ENCODE results near the gene KIF13A.
"Not testable (repeated sequence)": the region's sequence is repeated elsewhere in the genome, so short reads cannot be mapped to it uniquely, and the experiment has no call there.

KIF13A gene

DNA sequence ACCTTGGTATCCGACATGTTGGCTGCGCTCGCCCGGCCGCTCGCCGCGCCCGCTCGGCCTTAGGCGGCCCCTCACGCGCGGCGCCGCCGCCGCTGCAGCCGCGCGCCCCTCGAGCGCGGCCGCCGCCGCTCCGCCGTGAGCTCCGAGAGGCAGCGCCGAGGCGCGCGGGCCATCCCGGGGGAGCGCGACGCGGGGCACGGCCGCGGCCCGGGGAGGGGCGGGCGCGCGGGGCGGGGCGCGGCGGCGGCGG lies at the start of gene KIF13A:
Gene KIF13A (minus strand): TSS at position 189 of the 250 bp plus-strand sequence. CDS start 172 bp downstream, at position 17.
- DNase-seq (ENCODE audit: low read depth): no peak

DNA sequence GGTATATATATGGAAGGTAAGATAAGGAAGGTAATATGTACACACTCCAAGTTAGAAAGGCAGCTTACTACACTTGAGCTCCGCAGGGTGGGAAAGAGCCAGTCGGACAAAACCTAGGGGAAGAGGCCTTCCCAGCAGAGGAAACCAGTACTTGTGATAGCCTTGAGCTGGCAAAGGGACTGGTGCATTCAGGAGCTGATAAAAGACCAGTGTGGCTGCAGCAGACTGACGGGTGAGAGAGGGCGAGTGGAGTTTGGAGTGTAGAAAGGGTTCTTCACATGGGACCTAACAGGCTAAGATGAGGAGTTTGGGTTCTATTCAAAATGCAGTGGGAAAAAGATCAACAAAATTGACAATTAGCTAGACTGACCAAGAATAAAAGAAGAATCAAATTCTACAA lies 49.3 kb upstream of the KIF13A start:
- no peak for DNase-seq (ENCODE audit: low read depth)

DNA sequence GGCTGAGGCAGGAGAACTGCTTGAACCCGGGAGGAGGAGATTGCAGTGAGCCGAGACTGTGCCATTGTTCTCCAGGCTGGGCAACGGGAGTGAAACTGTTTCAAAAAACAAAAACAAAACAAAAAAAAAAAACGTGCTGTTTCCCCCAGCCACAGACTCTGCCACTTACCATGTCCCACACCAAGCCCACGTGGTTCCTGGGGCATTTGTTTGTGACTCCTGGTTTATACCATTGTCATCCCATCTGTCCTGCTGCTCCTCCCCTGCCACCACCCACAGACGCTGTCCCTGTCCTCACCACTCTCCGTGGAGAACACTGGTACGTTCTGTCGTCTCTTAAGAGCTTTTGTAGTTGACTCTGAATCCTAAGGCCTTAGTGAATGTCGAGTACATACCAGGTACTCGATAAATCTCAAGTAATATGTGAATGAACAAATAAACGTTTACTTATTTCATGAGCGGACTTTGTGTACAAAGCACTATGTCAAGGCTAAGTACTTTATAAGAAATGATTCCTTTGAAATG lies 48.0 kb upstream of the KIF13A start:
- DNase-seq (ENCODE audit: low read depth): no peak

DNA sequence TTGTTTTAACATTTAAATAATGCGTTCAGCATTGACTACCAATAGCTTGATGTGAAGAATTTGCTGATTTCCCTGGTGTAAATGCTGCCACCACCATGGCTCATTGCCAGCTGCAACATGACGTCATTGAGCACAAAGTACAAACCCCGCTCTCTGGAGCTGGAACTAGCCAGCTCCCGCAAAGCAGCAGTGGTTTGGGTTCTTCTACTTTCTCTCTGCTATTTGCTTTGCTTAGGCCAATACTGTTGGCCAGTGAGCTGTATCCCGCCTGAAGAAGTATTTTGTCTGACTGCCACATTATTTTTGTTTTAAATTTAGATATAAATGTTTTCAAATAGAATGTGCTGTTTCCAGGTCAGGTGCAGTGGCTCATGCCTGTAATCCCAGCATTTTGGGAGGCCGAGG lies 47.4 kb upstream of the KIF13A start:
- DNase-seq (ENCODE audit: low read depth): no peak

DNA sequence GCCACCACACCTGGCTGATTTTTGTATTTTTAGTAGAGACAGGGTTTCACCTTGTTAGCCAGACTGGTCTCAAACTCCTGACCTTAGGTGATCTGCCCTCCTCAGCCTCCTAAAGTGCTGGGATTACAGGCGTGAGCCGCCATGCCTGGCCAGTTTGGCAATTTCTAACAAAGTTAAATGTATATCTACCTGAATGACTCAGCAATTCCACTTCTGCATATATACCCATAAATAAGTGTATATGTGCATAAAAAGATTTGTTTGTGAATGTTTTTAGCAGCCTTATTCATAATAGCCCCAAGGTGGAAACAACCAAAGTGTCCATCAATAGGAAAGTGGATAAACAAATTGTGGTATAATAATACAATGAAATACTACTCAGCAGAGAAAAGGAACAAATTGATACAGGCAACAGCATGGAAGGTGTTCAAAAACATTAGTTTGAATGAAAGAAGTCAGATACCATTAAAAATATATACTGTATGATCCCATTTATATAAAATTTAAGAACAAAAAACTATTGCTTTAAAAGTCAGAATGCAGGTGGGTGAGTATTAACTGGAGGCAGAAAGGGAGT lies 44.3 kb upstream of the KIF13A start:
- DNase-seq (ENCODE audit: low read depth): no peak

DNA sequence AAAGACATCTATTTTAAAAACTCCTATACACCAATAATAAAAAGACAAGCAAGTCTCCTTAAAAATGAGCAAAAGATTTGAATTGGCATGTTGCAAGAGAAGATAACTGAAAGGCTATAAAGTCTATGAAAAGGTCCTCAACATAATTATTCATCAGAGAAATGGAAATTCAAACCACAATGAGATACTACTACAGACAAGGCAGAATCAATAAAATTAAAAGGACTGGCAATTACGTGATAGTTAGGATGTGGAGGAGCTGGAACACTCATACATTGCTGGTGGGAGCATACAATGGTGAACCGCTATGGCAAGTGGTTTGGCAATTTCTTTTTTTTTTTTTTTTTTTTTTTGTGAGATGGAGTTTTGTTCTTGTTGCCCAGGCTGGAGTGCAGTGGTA lies 43.8 kb upstream of the KIF13A start:
- no peak for DNase-seq (ENCODE audit: low read depth)

DNA sequence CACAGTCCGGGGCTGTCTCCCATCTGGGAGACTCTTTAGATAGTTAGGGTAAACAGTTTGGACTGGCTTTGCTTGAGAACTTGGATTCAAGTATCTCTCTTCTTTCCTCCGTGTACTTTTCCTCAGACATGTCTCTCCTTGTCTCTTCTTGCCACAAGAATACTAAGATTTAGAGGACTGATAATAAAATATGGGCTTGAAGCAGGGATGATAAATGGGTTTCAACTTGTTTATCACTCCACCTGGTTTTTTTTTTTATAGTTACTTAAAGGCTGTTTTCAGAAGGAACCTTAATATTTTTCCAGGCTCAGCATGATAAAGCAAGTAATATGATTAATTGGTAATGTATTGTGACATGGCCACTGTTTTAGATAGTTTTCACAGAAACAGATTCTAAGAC lies 40.9 kb upstream of the KIF13A start:
- DNase-seq (ENCODE audit: low read depth): no peak

DNA sequence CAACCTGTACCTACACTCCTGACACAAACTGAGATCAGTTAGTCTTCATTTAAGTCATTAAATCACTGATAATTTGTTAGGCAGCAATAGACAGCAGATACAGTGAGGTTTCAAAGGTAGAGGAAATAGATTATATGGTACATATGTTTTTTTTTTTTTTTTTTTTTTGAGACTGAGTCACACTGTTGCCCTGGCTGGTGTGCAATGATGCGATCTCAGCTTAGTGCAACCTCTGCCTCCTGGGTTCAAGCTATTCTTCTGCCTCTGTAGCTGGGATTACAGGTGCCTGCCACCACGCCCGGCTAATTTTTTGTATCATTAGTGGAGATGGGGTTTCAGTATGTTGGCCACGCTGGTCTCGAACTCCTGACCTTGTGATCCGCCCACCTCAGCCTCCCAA lies 38.2 kb upstream of the KIF13A start:
- no peak for DNase-seq (ENCODE audit: low read depth)

DNA sequence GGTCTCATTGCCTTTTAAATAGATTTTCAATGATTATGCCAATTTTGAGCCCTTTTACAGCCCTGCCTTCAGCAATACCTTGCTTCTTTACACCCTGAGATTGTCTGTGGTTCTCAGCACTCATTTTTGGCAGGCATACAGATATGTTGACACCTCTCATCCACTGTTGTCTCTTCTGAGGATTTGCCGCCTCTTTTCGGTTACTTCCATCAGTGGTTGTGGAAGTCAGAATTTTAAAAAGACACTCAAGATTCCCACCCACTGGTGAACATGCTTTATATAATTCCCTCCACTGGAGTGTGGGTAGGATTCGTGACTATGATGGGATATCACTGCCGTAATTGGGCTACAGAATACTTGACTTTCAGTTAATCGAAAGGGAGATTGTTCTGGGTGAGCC lies 37.4 kb upstream of the KIF13A start:
- DNase-seq (ENCODE audit: low read depth): no peak

DNA sequence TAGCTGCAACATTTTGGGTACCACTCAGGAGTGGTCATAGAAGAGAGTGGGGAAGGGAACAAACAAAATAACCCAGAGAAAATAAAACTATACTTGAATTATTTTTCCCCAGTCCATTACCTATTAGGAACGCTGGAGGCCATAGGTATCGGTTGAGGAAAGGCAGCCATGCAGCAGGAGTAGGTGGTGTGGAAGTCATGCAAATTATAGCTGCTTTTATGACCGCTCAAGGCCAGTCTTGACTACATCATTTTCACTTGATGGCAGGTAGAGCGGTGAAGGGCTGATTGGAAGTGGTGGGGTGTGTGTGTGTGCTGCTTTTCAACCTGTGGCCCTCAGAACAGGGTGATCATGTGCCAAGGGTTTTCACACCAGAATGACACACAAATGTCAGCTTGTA lies 36.5 kb upstream of the KIF13A start:
- DNase-seq (ENCODE audit: low read depth): no peak

DNA sequence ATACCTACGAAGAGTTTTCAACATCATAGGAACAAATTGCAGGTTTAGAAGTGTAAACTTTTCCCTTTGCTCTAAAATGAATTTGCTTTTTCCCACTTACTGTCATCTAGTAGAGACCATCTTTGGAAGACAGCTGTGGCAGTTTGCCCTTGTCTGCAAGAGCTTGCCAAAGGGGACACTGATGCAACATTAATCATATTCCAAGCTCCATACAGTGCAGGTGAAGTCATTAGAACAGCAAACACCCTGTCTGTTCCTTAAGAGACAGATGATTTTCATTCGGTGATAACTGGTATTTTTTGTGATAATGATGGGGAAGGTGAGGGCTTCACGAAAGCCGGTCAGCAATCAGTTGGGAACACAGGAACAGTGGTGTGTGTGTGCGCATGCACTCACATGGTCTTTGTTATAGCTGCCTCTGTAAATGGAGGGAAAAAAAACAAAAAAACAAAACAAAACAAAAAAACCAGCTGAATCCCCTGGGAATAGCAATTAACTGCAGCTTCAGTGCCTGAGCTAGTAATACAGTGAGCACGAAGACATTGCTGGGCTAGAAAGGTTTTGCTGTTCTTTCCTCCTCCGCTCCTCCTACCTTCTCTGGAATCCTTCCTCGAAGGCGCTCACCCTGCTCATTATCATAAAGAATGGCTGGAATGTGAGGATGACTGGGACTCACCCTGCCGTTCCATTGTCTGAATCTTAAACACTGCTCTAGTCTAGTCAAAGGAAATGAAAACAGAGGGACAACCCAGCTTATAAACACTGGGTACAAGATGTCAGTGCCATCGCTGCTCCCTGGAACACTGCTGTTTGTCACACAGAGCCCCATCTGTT lies 35.2 kb upstream of the KIF13A start:
- DNase-seq (ENCODE audit: low read depth): no peak

DNA sequence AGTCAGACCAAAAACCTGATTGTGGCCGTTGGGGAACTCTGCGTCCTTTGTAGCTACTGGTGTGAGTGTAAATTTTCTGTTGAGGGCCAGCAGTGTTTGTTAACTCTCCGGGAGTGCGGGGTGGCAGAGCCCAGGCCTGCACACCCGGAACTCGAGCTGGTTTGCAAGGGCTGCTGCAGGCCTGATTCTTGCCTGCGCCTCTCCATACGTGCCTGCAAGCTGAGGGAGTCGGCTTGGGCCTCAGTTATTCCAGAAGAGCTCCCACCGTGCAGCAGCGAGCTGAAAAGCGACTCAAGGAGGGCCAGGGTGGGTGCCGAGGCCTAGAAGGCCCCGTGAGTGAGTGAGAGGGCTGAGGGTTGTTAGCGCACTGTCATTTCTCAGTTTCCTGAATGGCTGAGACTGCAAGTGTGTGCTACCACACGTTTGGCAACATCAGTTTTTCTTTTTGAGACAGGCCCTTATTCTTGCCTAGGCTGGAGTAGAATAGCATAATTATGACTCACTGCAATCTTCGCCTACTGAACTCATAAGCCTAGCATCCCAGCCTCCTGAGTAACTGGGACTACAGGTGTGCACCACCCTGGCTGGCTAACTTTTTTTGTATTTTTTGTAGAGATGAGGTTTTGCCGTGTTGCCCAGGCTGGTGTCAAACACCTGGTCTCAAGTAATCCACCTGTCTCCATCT lies 33.9 kb upstream of the KIF13A start:
- DNase-seq (ENCODE audit: low read depth): no peak

DNA sequence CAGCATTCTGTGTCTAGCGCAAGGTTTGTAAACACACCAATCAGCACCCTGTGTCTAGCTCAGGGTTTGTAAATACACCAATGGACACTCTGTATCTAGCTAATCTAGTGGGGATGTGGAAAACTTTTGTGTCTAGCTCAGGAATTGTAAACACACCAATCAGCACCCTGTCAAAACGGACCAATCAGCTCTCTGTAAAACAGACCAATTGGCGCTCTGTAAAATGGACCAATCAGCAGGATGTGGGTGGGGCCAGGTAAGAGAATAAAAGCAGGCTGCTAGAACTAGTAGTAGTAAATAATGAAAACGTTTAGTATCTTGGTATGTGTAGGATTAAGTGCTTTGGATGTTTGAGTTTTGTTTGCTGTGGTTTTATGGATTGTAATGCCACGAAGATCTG lies 33.1 kb upstream of the KIF13A start:
- DNase-seq (ENCODE audit: low read depth): not testable (repeated sequence)

DNA sequence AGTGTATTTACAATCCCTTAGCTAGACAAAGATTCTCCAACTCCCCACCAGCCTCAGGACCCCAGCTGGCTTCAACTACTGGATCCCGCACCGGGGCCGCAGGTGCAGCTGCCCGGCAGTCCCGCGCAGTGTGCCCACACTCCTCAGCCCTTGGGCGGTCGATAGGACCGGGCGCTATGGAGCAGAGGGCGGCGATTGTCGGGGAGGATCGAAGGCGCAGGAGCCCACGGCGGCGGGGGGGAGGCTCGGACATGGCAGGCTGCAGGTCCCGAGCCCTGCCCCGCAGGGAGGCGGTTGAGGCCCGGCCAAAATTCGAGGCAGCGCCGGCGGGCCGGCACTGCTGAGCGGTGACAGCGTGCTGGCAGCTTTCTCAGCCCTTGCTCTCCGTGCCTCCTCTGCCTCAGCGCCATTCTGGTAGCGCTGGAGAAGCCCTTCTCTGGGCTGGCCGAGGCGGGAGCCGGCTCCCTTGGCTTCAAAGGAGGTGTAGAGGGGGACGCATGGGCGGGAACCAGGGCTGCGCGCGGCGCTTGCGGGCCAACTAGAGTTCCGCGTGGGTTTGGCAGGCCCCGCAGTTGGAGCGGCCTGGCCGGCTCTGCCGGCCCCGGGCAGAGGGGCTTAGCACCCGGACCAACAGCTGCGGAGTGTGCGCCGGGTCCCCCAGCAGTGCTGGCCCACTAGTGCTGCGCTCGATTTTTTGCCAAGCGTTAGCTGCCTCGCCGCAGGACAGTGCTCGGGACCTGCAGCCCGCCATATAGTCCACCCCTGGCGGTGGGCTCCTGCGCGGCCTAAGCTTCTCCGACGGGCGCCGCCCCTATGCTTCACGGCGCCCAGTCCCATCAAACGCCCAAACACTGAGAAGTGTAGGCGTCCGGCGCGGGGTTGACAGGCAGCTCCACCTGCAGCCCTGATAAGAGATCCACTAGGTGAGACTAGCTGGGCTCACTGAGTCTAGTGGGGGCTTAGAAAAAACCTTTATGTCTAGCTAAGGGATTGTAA lies 32.4 kb upstream of the KIF13A start:
- no peak for DNase-seq (ENCODE audit: low read depth)

DNA sequence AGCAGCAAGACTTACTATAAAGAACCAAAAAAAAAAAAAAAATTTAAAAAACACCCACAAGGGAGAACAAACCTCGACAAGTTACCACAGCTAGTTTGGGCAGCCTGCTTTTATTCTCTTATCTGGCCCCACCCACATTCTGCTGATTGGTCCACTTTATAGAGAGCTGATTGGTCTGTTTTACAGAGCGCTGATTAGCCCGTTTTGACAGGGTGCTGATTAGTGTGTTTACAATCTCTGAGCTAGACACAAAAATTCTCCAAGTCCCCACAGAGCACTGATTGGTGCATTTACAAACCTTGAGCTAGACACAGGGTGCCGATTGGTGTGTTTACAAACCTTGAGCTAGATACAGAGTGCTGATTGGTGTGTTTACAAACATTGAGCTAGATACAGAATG lies 31.7 kb upstream of the KIF13A start:
- not testable (repeated sequence) for DNase-seq (ENCODE audit: low read depth)

DNA sequence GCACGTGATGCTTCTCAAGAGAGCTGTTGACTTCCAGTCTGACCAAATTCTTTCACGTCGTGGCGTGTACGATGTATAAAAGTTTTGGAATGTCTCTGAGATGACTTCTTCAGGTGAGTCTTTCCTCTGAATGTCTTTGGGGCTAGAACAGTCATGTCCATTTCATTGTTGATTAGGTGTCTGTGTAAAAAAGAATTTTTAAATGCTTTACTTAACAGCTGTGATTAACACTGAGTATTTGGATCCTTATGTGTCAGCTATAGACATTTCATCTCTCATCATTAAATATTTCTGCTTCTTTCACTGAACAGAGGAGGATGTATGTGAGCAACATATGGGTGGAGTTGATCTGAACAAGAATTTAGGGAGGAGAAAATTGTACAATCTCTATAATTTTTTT lies 29.3 kb upstream of the KIF13A start:
- no peak for DNase-seq (ENCODE audit: low read depth)

DNA sequence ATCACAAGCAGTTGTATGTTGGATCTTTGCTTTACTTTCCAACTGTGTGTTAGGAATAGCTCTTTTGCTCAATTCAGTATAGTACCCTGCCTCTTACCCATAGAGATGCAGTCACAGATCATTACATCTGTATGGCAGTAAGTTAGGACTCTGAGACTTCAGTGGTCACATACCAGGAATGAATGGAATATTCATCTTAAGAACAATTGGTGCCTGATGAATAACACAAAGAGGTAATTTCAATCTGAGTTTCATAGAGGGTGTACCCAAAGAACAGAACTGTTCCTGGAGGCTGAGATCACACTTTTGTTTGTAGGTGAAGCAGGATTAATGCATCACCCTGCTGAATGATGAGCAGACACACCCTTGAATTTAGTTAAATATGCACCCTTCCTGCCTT lies 28.7 kb upstream of the KIF13A start:
- DNase-seq (ENCODE audit: low read depth): no peak

DNA sequence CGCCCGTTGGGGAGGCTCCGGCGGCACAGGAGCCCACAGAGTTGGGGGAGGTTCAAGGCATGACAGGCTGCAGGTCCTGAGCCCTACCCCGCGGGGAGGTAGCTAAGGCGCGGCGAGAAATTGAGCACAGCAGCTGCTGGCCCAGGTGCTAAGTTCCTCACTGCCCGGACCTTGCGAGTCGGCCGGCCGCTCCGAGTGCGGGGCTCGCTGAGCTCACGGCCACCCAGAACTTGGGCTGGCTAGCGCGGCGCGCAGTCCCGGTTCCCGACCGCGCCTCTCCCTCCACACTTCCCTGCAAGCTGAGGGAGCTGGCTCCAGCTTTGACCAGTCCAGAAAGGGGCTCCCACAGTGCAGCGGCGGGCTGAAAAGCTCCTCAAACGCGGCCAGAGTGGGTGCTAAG lies 23.9 kb upstream of the KIF13A start:
- DNase-seq (ENCODE audit: low read depth): no peak

DNA sequence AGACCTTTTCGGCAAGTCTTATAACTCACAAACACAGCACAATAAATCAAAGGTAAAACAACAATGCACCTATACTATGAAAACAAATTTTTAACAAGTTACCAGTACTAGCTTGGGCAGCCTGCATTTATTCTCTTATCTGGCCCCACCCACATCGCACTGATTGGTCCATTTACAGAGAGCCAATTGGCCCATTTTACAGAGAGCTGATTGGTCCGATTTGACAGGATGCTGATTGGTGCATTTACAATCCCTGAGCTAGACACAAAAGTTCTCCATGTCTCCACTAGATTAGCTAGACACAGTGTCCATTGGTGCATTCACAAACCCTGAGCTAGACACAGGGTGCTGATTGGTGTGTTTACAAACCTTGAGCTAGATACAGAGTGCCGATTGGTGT lies 23.1 kb upstream of the KIF13A start:
- DNase-seq (ENCODE audit: low read depth): not testable (repeated sequence)

DNA sequence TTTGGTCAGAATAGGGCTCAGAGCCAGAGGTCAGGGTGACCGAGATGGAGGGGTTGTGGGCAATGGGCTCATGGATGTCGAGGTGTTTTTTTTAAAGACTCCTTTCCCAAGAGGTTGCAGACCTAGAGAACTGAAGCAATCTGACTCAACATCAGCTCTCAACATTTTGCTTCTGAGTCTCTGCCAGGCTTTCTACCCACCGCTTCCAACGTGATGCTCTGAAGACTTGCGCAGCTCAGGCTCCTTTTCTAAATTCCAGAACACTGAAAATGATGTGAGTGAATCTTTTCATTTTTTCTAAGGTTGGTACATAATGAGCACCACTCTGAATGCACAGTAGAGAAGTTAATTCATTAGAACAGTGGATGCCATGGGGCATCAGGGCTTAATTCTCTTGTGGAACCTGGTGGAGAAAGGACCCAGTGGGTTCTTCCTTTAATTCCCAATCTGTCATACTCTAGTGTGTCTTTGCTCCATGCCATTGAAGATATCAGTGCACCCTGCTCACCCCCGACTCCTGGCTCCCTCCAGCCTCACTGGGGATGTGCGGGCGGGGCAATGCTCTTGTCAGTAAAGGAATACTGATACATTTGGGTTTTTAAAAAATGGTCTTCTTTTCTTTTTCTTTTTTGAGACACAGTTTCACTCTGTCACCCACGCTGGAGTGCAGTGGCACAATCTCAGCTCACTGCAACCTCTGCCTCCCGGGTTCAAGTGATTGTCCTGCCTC lies 17.0 kb upstream of the KIF13A start:
- no peak for DNase-seq (ENCODE audit: low read depth)

DNA sequence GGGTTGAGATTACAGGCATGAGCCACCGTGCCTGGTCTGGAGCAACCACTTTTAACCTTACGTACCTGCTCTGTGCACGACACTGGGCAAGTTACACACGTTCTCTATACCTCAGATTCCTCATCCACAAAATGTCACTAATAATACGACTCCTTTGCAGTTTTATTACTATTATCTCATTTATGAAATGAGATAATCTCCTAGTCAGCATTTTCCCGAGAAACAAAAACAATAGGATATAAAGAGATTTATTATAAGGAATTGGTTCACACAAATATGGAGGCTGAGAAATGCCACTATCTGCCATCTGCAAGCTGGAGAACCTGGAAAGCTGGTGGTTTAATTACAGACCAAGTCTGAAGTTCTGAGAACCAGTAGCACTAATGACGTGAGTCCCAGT lies 12.0 kb upstream of the KIF13A start:
- no peak for DNase-seq (ENCODE audit: low read depth)
